GM18951 (cell line): ENCODE data around the gene MEGF10.
"Not testable (repeated sequence)": the region's sequence is repeated elsewhere in the genome, so short reads cannot be mapped to it uniquely, and the experiment has no call there.

Experiments used
- POLR2A ChIP-seq: IDR thresholded peaks from 4 replicates; pipeline ENCODE4 v1.6.1; 2011; ENCODE audit warnings: mild to moderate bottlenecking; ENCODE audit not compliant: insufficient read length, insufficient read depth; ENCODE audit errors: extremely low read depth
- in situ Hi-C: fragments of 300-500 bp; cut with MboI; formaldehyde crosslinking; loops from one replicate; pipeline ENCODE4 v1.12.0; 2022; ENCODE audit warnings: low sequenced_read_pairs, mixed read lengths, inconsistent platforms; ENCODE audit not compliant: unreplicated experiment

MEGF10 gene

GRCh38 chr5:127290019-127290945 is at the start of gene MEGF10:
MEGF10 (plus strand) TSS chr5:127290796; CDS start chr5:127331309, 40,513 bp downstream.
- in situ Hi-C loops, result no loop called here
- TF ChIP-seq POLR2A, result no peak

- no peak for TF ChIP-seq POLR2A
- in situ Hi-C loops, result no loop called here
Observed at GRCh38 chr5:127243011-127243410, 47.6 kb upstream of the MEGF10 start.

- in situ Hi-C loops, result no loop called here
- no peak for TF ChIP-seq POLR2A
Observed at GRCh38 chr5:127254729-127255284, 35.8 kb upstream of the MEGF10 start.

GRCh38 chr5:127256886-127257597 is 33.6 kb upstream of the MEGF10 start:
- TF ChIP-seq POLR2A, result no peak
- in situ Hi-C loops, result no loop called here

- in situ Hi-C loops, result no loop called here
Observed at GRCh38 chr5:127260686-127261085, 29.9 kb upstream of the MEGF10 start.

GRCh38 chr5:127265473-127265872 is 25.1 kb upstream of the MEGF10 start:
- in situ Hi-C loops, result not testable (repeated sequence)

More at GRCh38 chr5:127260686-127261085, 29.9 kb upstream of the MEGF10 start:
- no peak for TF ChIP-seq POLR2A

- in situ Hi-C loops, result not testable (repeated sequence)
Observed at GRCh38 chr5:127268342-127268741, 22.3 kb upstream of the MEGF10 start.

- in situ Hi-C loops, result not testable (repeated sequence)
Observed at GRCh38 chr5:127270713-127271112, 19.9 kb upstream of the MEGF10 start.

- in situ Hi-C loops, result no loop called here
- TF ChIP-seq POLR2A, result no peak
Observed at GRCh38 chr5:127275641-127276193, 14.9 kb upstream of the MEGF10 start.

- no peak for TF ChIP-seq POLR2A
- in situ Hi-C loops, result no loop called here
Observed at GRCh38 chr5:127280491-127281220, 9.9 kb upstream of the MEGF10 start.

GRCh38 chr5:127281609-127282008 is 9.0 kb upstream of the MEGF10 start:
- in situ Hi-C loops, result no loop called here
- TF ChIP-seq POLR2A, result no peak

GRCh38 chr5:127288676-127289075 is 1.9 kb upstream of the MEGF10 start:
- no peak for TF ChIP-seq POLR2A
- in situ Hi-C loops, result no loop called here
